ENCODE measurements around the gene COX7B2. TPM values are rescaled to one million over a fixed set of nuclear protein-coding genes. Genes with fewer than 3 reads are reported as not detected.

The COX7B2 gene
- total RNA-seq, 1 experiment from 2014 or later, result 4.7 TPM

DNA sequence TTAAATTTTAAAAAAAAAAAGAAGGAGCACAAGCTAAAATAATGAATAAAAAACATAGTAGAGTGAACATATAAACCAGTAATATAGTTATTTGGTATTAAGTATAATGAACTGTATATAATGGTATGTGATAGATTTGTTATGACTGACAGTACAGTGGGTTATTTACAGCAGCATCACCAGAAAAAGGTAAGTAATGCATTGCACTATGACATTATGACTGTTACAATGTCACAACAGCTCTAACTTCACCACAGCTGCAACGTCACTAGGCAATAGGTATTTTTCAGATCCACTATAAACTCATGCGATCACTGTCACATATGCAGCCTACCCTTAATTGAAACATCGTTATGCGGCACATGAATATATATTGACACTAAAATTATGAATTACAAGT lies 72.5 kb downstream of the COX7B2 start:
- Histone ChIP-seq H3K4me2 (ENCODE audit: low read length) (no peak overlapping the region), H4K20me1 (ENCODE audit: low read length) (no peaks in the 10 kb centered on the region), H3K27me3 (ENCODE audit: low read length) (no peaks in the 10 kb centered on the region), H3K27ac (ENCODE audit: low read length) (no peak overlapping the region), H3K9me3 (ENCODE audit: low read length) (no peaks in the 10 kb centered on the region), H2AFZ (ENCODE audit: low read length) (no peak overlapping the region), H3K9ac (ENCODE audit: low read length) (no peak overlapping the region), H3K4me3 (ENCODE audit: low read length) (no peak overlapping the region), H3K79me2 (ENCODE audit: low read length) (no peaks in the 10 kb centered on the region), H3K36me3 (ENCODE audit: low read depth, low read length) (no peaks in the 10 kb centered on the region), H3F3A (ENCODE audit: low read length, unreplicated experiment) (no peaks in the 10 kb centered on the region), H3K9me2 (replicated peaks; ENCODE audit: low read length) (no peaks in the 10 kb centered on the region), H3K4me1 (ENCODE audit: insufficient read depth, low read length) (no peaks in the 10 kb centered on the region)
- no TSS peak for BruUV-seq (replicated peaks)
- TF ChIP-seq, protein P1, sequence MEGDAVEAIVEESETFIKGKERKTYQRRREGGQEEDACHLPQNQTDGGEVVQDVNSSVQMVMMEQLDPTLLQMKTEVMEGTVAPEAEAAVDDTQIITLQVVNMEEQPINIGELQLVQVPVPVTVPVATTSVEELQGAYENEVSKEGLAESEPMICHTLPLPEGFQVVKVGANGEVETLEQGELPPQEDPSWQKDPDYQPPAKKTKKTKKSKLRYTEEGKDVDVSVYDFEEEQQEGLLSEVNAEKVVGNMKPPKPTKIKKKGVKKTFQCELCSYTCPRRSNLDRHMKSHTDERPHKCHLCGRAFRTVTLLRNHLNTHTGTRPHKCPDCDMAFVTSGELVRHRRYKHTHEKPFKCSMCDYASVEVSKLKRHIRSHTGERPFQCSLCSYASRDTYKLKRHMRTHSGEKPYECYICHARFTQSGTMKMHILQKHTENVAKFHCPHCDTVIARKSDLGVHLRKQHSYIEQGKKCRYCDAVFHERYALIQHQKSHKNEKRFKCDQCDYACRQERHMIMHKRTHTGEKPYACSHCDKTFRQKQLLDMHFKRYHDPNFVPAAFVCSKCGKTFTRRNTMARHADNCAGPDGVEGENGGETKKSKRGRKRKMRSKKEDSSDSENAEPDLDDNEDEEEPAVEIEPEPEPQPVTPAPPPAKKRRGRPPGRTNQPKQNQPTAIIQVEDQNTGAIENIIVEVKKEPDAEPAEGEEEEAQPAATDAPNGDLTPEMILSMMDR (conservative IDR thresholded peaks at IDR 0.05; ENCODE audit: low read depth, low read length), result no peak
- no peak for ATAC-seq
- DNase-seq, result no peak
- ChIA-PET CTCF (no interaction called here), POLR2A (ENCODE audit: unreplicated experiment) (no interaction called here)
- intact Hi-C loops (cut with micrococcal nuclease), result no loop called here

DNA sequence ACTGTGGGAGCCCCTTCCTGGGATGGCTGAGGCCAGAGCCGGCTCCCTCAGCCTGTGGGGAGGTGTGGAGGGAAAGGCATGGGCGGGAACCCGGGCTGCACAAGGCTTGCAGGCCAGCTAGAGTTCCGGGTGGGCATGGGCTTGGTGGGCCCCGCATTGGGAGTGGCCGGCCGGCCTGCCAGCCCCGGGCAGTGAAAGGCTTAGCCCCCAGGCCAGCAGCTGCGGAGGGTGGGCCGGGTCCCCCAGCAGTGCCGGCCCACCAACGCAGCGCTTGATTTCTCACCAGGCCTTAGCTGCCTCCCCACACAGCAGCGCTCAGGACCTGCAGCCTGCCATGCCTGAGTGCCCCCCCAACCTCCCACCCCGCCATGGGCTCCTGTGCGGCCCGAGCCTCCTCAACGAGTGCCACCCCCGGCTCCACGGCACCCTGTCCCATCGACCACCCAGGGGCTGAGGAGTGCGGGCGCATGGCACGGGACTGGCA lies 78.0 kb downstream of the COX7B2 start:
- intact Hi-C loops (cut with micrococcal nuclease), result no loop called here
- Histone ChIP-seq H3K4me3 (ENCODE audit: low read length) (no peak overlapping the region), H3K36me3 (ENCODE audit: low read depth, low read length) (no peaks in the 10 kb centered on the region)

DNA sequence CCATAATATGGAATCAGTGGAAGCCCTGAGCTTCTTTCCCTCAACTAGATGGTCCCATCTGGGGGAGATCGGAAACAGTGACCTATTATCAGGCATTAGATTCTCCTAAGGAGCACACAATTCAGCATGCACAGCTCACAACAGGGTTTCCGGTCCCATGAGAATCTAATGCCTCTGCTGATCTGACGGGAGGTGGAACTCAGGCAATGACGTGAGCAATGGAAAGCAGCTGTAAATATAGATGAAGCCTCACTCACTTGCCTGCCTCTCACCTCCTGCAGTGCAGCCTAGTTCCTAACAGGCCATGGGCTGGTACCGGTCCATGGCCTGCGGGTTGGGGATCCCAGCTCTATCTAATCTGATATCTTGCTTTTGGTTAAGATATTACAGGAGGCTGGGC lies 88.9 kb downstream of the COX7B2 start:
- Histone ChIP-seq H3K27me3 (ENCODE audit: low read length) (0 out of 2 replicates have a peak, but pooled peaks cover 8% of the 10 kb centered on the region), H3K4me1 (ENCODE audit: insufficient read depth, low read length) (no peaks in the 10 kb centered on the region), H2AFZ (ENCODE audit: low read length) (no peak overlapping the region), H3F3A (ENCODE audit: low read length, unreplicated experiment) (no peaks in the 10 kb centered on the region), H3K9ac (ENCODE audit: low read length) (no peak overlapping the region), H4K20me1 (ENCODE audit: low read length) (no peaks in the 10 kb centered on the region), H3K79me2 (ENCODE audit: low read length) (no peaks in the 10 kb centered on the region), H3K4me3 (ENCODE audit: low read length) (no peak overlapping the region), H3K9me2 (replicated peaks; ENCODE audit: low read length) (no peaks in the 10 kb centered on the region), H3K27ac (ENCODE audit: low read length) (no peak overlapping the region), H3K36me3 (ENCODE audit: low read depth, low read length) (no peaks in the 10 kb centered on the region), H3K4me2 (ENCODE audit: low read length) (no peak overlapping the region), H3K9me3 (ENCODE audit: low read length) (no peaks in the 10 kb centered on the region)
- TF ChIP-seq EZH2phosphoT487 (IDR thresholded peaks at IDR 0.05; ENCODE audit: borderline replicate concordance, low read length) (no peak), EZH2 (IDR thresholded peaks at IDR 0.05; ENCODE audit: low read length, unreplicated experiment) (no peak)
- TF ChIP-seq, protein P1 (conservative IDR thresholded peaks at IDR 0.05; ENCODE audit: low read depth, low read length), result no peak
- DNase-seq (no peak), ATAC-seq (no peak)
- intact Hi-C loops (cut with micrococcal nuclease), result no loop called here
- ChIA-PET CTCF (no interaction called here), POLR2A (ENCODE audit: unreplicated experiment) (interaction anchor here (0.5 kb wide), 1 partner anchor 1163 kb away, joined by 7 read pairs; no protein-coding TSS in a partner anchor)
- no TSS peak for BruUV-seq (replicated peaks)

More for the DNA sequence above, 78.0 kb downstream of the COX7B2 start:
- no peak for ATAC-seq
- Histone ChIP-seq H3K9me2 (replicated peaks; ENCODE audit: low read length) (no peaks in the 10 kb centered on the region), H3K27me3 (ENCODE audit: low read length) (no peaks in the 10 kb centered on the region), H3K27ac (ENCODE audit: low read length) (no peak overlapping the region), H3K4me1 (ENCODE audit: insufficient read depth, low read length) (no peaks in the 10 kb centered on the region), H3K9ac (ENCODE audit: low read length) (no peak overlapping the region), H3F3A (ENCODE audit: low read length, unreplicated experiment) (no peaks in the 10 kb centered on the region), H3K4me2 (ENCODE audit: low read length) (no peak overlapping the region), H3K9me3 (ENCODE audit: low read length) (no peaks in the 10 kb centered on the region), H4K20me1 (ENCODE audit: low read length) (no peaks in the 10 kb centered on the region), H2AFZ (ENCODE audit: low read length) (no peak overlapping the region), H3K79me2 (ENCODE audit: low read length) (no peaks in the 10 kb centered on the region)
- no peak for DNase-seq
- ChIA-PET POLR2A (ENCODE audit: unreplicated experiment) (no interaction called here), CTCF (no interaction called here)
- BruUV-seq (replicated peaks), result no TSS peak
- TF ChIP-seq EZH2phosphoT487 (IDR thresholded peaks at IDR 0.05; ENCODE audit: borderline replicate concordance, low read length) (no peak), EZH2 (IDR thresholded peaks at IDR 0.05; ENCODE audit: low read length, unreplicated experiment) (no peak)
- TF ChIP-seq, protein P1 (conservative IDR thresholded peaks at IDR 0.05; ENCODE audit: low read depth, low read length), result no peak
